SU-DHL-6 (cell line): Measurements from ENCODE around the gene ZNF273.
"Not testable (repeated sequence)": the region's sequence is repeated elsewhere in the genome, so short reads cannot be mapped to it uniquely, and the experiment has no call there.

Experiments
- CTCF ChIP-seq: fragments of 200-600 bp; sonication (generic); IDR thresholded peaks from one replicate; pipeline ENCODE4 v1.5.1; 2017; ENCODE audit warnings: antibody characterized with exemption, mild to moderate bottlenecking, low read length, moderate library complexity; ENCODE audit not compliant: insufficient read depth, poor library complexity, severe bottlenecking
- EZH2phosphoT487 ChIP-seq: fragments of 200-600 bp; sonication (generic), shearing (Covaris generic); conservative IDR thresholded peaks from 2 replicates; pipeline ENCODE4 v1.6.1; 2018; ENCODE audit warnings: mild to moderate bottlenecking, antibody characterized with exemption, low read length, moderate library complexity, mixed read lengths

- not testable (repeated sequence) for TF ChIP-seq CTCF, EZH2phosphoT487
Observed at GRCh38 chr7:64902461-64902805, 640 bp upstream of the ZNF273 start.
